Left renal pelvis (tissue), 4 donors: ENCODE data around the gene EPS15. TPM values are rescaled to one million over a fixed set of nuclear protein-coding genes. Genes with fewer than 3 reads are reported as not detected.
"Not testable (repeated sequence)": the region's sequence is repeated elsewhere in the genome, so short reads cannot be mapped to it uniquely, and the experiment has no call there.

Experiments used
- DNase-seq, 4 donors: peaks; one replicate each; pipeline ENCODE4 v3.0.0-alpha.2; 2013; ENCODE audit warnings: low read depth in 4 of 4, low spot score in 3 of 4
- polyA plus RNA-seq, 4 donors: library from polyadenylated mRNA; unstranded; fragments of 120-200 nt; gene quantifications; one replicate each; pipeline ENCODE4 v1.2.1, GENCODE V29; 2013; ENCODE audit not compliant: insufficient read length in 4 of 4

Gene EPS15
- polyA plus RNA-seq, 4 donors: 42.9 to 47.3 (median 45.2) TPM

- DNase-seq: no peak
Observed at GRCh38 chr1:51433972-51434510, 85.0 kb downstream of the EPS15 start.

GRCh38 chr1:51433269-51433971 lies 85.6 kb downstream of the EPS15 start:
- DNase-seq: no peak

GRCh38 chr1:51432146-51432545 lies 86.9 kb downstream of the EPS15 start:
- DNase-seq: no peak

GRCh38 chr1:51427438-51427837 lies 91.6 kb downstream of the EPS15 start:
- no peak for DNase-seq

GRCh38 chr1:51425955-51426354 lies 93.1 kb downstream of the EPS15 start:
- no peak for DNase-seq

GRCh38 chr1:51425273-51425672 lies 93.8 kb downstream of the EPS15 start:
- no peak for DNase-seq

- no peak for DNase-seq
Observed at GRCh38 chr1:51423073-51423821, 95.8 kb downstream of the EPS15 start.

GRCh38 chr1:51422367-51423072 lies 96.5 kb downstream of the EPS15 start:
- no peak for DNase-seq

- DNase-seq: peak; percentile 38 to 53 (median 42)
Observed at GRCh38 chr1:51421964-51422363, 97.1 kb downstream of the EPS15 start.

- DNase-seq: no peak
Observed at GRCh38 chr1:51420867-51421627, 98.0 kb downstream of the EPS15 start.

GRCh38 chr1:51418384-51418959 lies 100.6 kb downstream of the EPS15 start:
- DNase-seq: no peak

- DNase-seq: no peak
Observed at GRCh38 chr1:51417496-51418383, 101.3 kb downstream of the EPS15 start.

GRCh38 chr1:51416910-51417309 lies 102.2 kb downstream of the EPS15 start:
- DNase-seq: no peak

- DNase-seq: no peak
Observed at GRCh38 chr1:51415963-51416362, 103.1 kb downstream of the EPS15 start.

GRCh38 chr1:51414811-51415210 lies 104.3 kb downstream of the EPS15 start:
- no peak for DNase-seq

- DNase-seq: not testable (repeated sequence)
Observed at GRCh38 chr1:51411820-51412219, 107.2 kb downstream of the EPS15 start.

- no peak for DNase-seq
Observed at GRCh38 chr1:51410568-51411460, 108.3 kb downstream of the EPS15 start.
